H9 (cell line): ENCODE results near the gene CYB5A. TPM values are rescaled to one million over a fixed set of nuclear protein-coding genes. Genes with fewer than 3 reads are reported as not detected.

Source experiments
- DNase-seq: peaks from one replicate; pipeline ENCODE4 v3.0.0-alpha.2; 2017
- H2AFZ ChIP-seq: one replicate; pipeline ENCODE4 v1.6.1; 2013; ENCODE audit warnings: mild to moderate bottlenecking, low read length, control low read depth, moderate library complexity
- H2AK5ac ChIP-seq: 2 replicates; pipeline ENCODE4 v1.6.1; 2013; ENCODE audit warnings: low read length, control low read depth, mixed read lengths; ENCODE audit not compliant: insufficient read length
- H2BK120ac ChIP-seq: one replicate; pipeline ENCODE4 v1.6.1; 2013; ENCODE audit warnings: low read depth, mild to moderate bottlenecking, low read length, control low read depth, inconsistent platforms; ENCODE audit not compliant: poor library complexity, severe bottlenecking
- H2BK12ac ChIP-seq: 2 replicates; pipeline ENCODE4 v1.6.1; 2013; ENCODE audit warnings: low read length, control low read depth, mixed read lengths, low read depth; ENCODE audit not compliant: insufficient read length
- H2BK15ac ChIP-seq: 2 replicates; pipeline ENCODE4 v1.6.1; 2013; ENCODE audit warnings: low read depth, low read length, control low read depth
- H2BK20ac ChIP-seq: one replicate; pipeline ENCODE4 v1.6.1; 2013; ENCODE audit warnings: low read depth, mild to moderate bottlenecking, low read length, control low read depth, inconsistent platforms; ENCODE audit not compliant: poor library complexity, severe bottlenecking
- H2BK5ac ChIP-seq: 2 replicates; pipeline ENCODE4 v1.6.1; 2013; ENCODE audit warnings: low read length, control low read depth, mixed read lengths; ENCODE audit not compliant: insufficient read length
- H3K14ac ChIP-seq: 2 replicates; pipeline ENCODE4 v1.6.1; 2013; ENCODE audit warnings: low read length, control low read depth; ENCODE audit not compliant: insufficient read depth
- H3K18ac ChIP-seq: 2 replicates; pipeline ENCODE4 v1.6.1; 2013; ENCODE audit warnings: low read depth, mild to moderate bottlenecking, mixed read lengths, low read length, control low read depth; ENCODE audit not compliant: insufficient read length
- H3K23ac ChIP-seq: 2 replicates; pipeline ENCODE4 v1.6.1; 2013; ENCODE audit warnings: low read length, control low read depth, mixed read lengths, low read depth; ENCODE audit not compliant: insufficient read length
- H3K23me2 ChIP-seq: 2 replicates; pipeline ENCODE4 v1.6.1; 2013; ENCODE audit warnings: low read depth, mild to moderate bottlenecking, mixed read lengths, low read length, control low read depth; ENCODE audit not compliant: insufficient read length, poor library complexity, severe bottlenecking
- H3K27ac ChIP-seq: 2 replicates; pipeline ENCODE4 v1.5.1; 2013; ENCODE audit warnings: low read length, control low read depth, mixed read lengths, low read depth; ENCODE audit not compliant: insufficient read length
- H3K27me3 ChIP-seq: 2 replicates; pipeline ENCODE4 v1.6.1; 2013; ENCODE audit warnings: low read length, control low read depth, inconsistent platforms; ENCODE audit not compliant: insufficient read depth
- H3K4ac ChIP-seq: 2 replicates; pipeline ENCODE4 v1.6.1; 2013; ENCODE audit warnings: low read depth, mild to moderate bottlenecking, control low read depth, inconsistent platforms, low read length, moderate library complexity
- H3K4me1 ChIP-seq: 2 replicates; pipeline ENCODE4 v1.6.1; 2013; ENCODE audit warnings: low read length, control low read depth, inconsistent platforms; ENCODE audit not compliant: insufficient read depth
- H3K4me2 ChIP-seq: 2 replicates; pipeline ENCODE4 v1.6.1; 2013; ENCODE audit warnings: low read length, control low read depth, mixed read lengths; ENCODE audit not compliant: insufficient read length, insufficient read depth
- H3K56ac ChIP-seq: 2 replicates; pipeline ENCODE4 v1.6.1; 2013; ENCODE audit warnings: low read depth, mild to moderate bottlenecking, mixed read lengths, low read length, control low read depth; ENCODE audit not compliant: insufficient read length
- H3K79me1 ChIP-seq: 2 replicates; pipeline ENCODE4 v1.6.1; 2013; ENCODE audit warnings: low read depth, mild to moderate bottlenecking, moderate library complexity, low read length, control low read depth, inconsistent platforms; ENCODE audit not compliant: insufficient read depth, poor library complexity, severe bottlenecking
- H3K79me2 ChIP-seq: 2 replicates; pipeline ENCODE4 v1.6.1; 2013; ENCODE audit warnings: low read length, control low read depth, inconsistent platforms; ENCODE audit not compliant: insufficient read depth
- H3K9ac ChIP-seq: 2 replicates; pipeline ENCODE4 v1.6.1; 2013; ENCODE audit warnings: low read length, control low read depth, mixed read lengths; ENCODE audit not compliant: insufficient read length; ENCODE audit errors: extremely low read depth
- H3K9me3 ChIP-seq: one replicate; pipeline ENCODE4 v1.6.1; 2013; ENCODE audit warnings: low read depth, low read length, inconsistent platforms; ENCODE audit not compliant: control insufficient read depth
- H3T11ph ChIP-seq: one replicate; pipeline ENCODE4 v1.6.1; 2013; ENCODE audit warnings: mild to moderate bottlenecking, low read length, control low read depth, inconsistent platforms
- H4K20me1 ChIP-seq: one replicate; pipeline ENCODE4 v1.6.1; 2013; ENCODE audit not compliant: control insufficient read depth, insufficient read length, insufficient read depth
- H4K5ac ChIP-seq: 2 replicates; pipeline ENCODE4 v1.6.1; 2013; ENCODE audit warnings: low read depth, mild to moderate bottlenecking, mixed read lengths, low read length, control low read depth; ENCODE audit not compliant: insufficient read length
- H4K8ac ChIP-seq: replicated peaks from 2 replicates; pipeline ENCODE4 v1.6.1; 2013; ENCODE audit warnings: low read length, control low read depth, mixed read lengths, low read depth; ENCODE audit not compliant: insufficient read length
- H4K91ac ChIP-seq: 2 replicates; pipeline ENCODE4 v1.6.1; 2013; ENCODE audit warnings: low read depth, mild to moderate bottlenecking, moderate library complexity, mixed read lengths, low read length, control low read depth; ENCODE audit not compliant: insufficient read length
- H3K27ac Mint-ChIP-seq, 3 experiments: 2 replicates in 2 of 3; 3 replicates in 1 of 3; pipeline ENCODE4 v1.8.0; 2020 to 2021; ENCODE audit warnings: mixed read lengths in 3 of 3, mild to moderate bottlenecking in 1 of 3, moderate library complexity in 1 of 3
- H3K27me3 Mint-ChIP-seq: 2 replicates; pipeline ENCODE4 v1.8.0; 2021; ENCODE audit warnings: low read depth, mild to moderate bottlenecking, moderate library complexity, mixed read lengths
- H3K36me3 Mint-ChIP-seq, 3 experiments: 2 replicates in 2 of 3; 3 replicates in 1 of 3; pipeline ENCODE4 v1.8.0; 2020 to 2021; ENCODE audit warnings: low read depth in 3 of 3, mixed read lengths in 3 of 3; ENCODE audit not compliant: insufficient read depth in 1 of 3
- H3K4me1 Mint-ChIP-seq, 2 experiments: 2 replicates each; pipeline ENCODE4 v1.8.0; 2020; ENCODE audit warnings: mixed read lengths in 2 of 2
- H3K4me3 Mint-ChIP-seq, 2 experiments: 2 replicates in 1 of 2; 3 replicates in 1 of 2; pipeline ENCODE4 v1.8.0; 2020 to 2021; ENCODE audit warnings: mild to moderate bottlenecking in 2 of 2, mixed read lengths in 2 of 2, moderate library complexity in 1 of 2
- H3K9me3 Mint-ChIP-seq, 2 experiments: 2 replicates in 1 of 2; 3 replicates in 1 of 2; pipeline ENCODE4 v1.8.0; 2020; ENCODE audit warnings: mild to moderate bottlenecking in 2 of 2, mixed read lengths in 2 of 2, moderate library complexity in 1 of 2
- CTCF ChIP-seq: fragments of 200-600 bp; sonication (generic); conservative IDR thresholded peaks from 3 replicates; pipeline ENCODE4 v1.8.0; 2021; ENCODE audit warnings: antibody characterized with exemption, mild to moderate bottlenecking
- WGBS: extraction: QIAGEN DNeasy Blood & Tissue Kit; methylation state at CpG from one replicate; pipeline ENCODE4 v1.1.7; 2013; ENCODE audit warnings: missing lambda C conversion rate, low lambda C conversion rate, mixed read lengths; ENCODE audit not compliant: insufficient read length; ENCODE audit errors: extremely low coverage; 5-methylcytosine and 5-hydroxymethylcytosine counted together
- total RNA-seq: library from RNA; stranded (reverse); gene quantifications from 2 replicates; pipeline ENCODE4 v1.2.1, GENCODE V29; 2021

The CYB5A gene
- total RNA-seq, 1 experiment from 2014 or later = 93.2 TPM

GRCh38 chr18:74216661-74217110, 75.1 kb downstream of the CYB5A start:
- H3K23me2 ChIP-seq = no peaks in the 10 kb centered on the region
- no peaks in the 10 kb centered on the region for H3K9me3 ChIP-seq
- H2BK120ac ChIP-seq = no peak overlapping the region
- no peak overlapping the region for H3K18ac ChIP-seq
- no peaks in the 10 kb centered on the region for H3K4me1 Mint-ChIP-seq
- no peak overlapping the region for H2BK12ac ChIP-seq
- no peak overlapping the region for H4K5ac ChIP-seq
- H2BK15ac ChIP-seq = no peak overlapping the region
- H3K27me3 Mint-ChIP-seq = no peaks in the 10 kb centered on the region; the same call in none of the 2 replicates
- no peaks in the 10 kb centered on the region for H4K20me1 ChIP-seq
- no peak overlapping the region for H3K27ac ChIP-seq
- H4K91ac ChIP-seq = no peak overlapping the region
- H3K4me2 ChIP-seq = no peak overlapping the region
- WGBS = no CpG with 5 or more reads among the region's 3 CpGs
- no peak overlapping the region for H2AFZ ChIP-seq
- no peak overlapping the region for H3K56ac ChIP-seq
- 0 out of 5 replicates have a peak, but pooled peaks cover 0 to 4% of the 10 kb centered on the region in 2 experiments for H3K9me3 Mint-ChIP-seq
- no peak overlapping the region for H3K9ac ChIP-seq
- TF ChIP-seq CTCF = no peak
- no peak overlapping the region for H3K23ac ChIP-seq
- peak overlapping the region in 1 of 3 experiments; percentile 22; a peak in 1 of 7 replicates for H3K27ac Mint-ChIP-seq
- no peaks in the 10 kb centered on the region for H3K36me3 Mint-ChIP-seq
- no peak overlapping the region for H3T11ph ChIP-seq
- no peak for DNase-seq
- no peak overlapping the region for H3K4ac ChIP-seq
- no peaks in the 10 kb centered on the region for H3K79me2 ChIP-seq
- no peaks in the 10 kb centered on the region for H3K79me1 ChIP-seq
- no peak overlapping the region for H2BK20ac ChIP-seq
- H3K14ac ChIP-seq = no peak overlapping the region
- no peak overlapping the region for H2BK5ac ChIP-seq
- H3K27me3 ChIP-seq = no peaks in the 10 kb centered on the region
- H4K8ac ChIP-seq = no peak overlapping the region
- H3K4me3 Mint-ChIP-seq = no peak overlapping the region
- H2AK5ac ChIP-seq = no peak overlapping the region
- no peaks in the 10 kb centered on the region for H3K4me1 ChIP-seq
